Endothelial cell of umbilical vein (primary cell): ENCODE measurements around the gene ITGB8. TPM values are rescaled to one million over a fixed set of nuclear protein-coding genes. Genes with fewer than 3 reads are reported as not detected.

Source experiments
- BruUV-seq: library from RNA; stranded (reverse); fragments of 400-500 nt; replicated peaks from 2 replicates; lab custom pipeline; 2021; lab: Mats Ljungman, UMichigan
- CTCF ChIA-PET: fragments of 300-600, 350-600 bp; sonication (Branson Sonifier 250); formaldehyde crosslinking; loops from one replicate; lab custom pipeline; 2021; ENCODE audit warnings: antibody characterized with exemption, inconsistent platforms; lab: Charles Lee
- POLR2A ChIA-PET: fragments of 300-600, 350-600 bp; sonication (Branson Sonifier 250); formaldehyde crosslinking; loops from one replicate; lab custom pipeline; 2021; ENCODE audit warnings: antibody characterized with exemption, inconsistent platforms; lab: Charles Lee
- DNase-seq: peaks from one replicate; pipeline ENCODE4 v3.0.0-alpha.2; 2011; ENCODE audit warnings: low read depth, low spot score
- FAIRE-seq: peaks from 2 replicates; lab custom pipeline; 2011; peaks lifted over from hg19 to GRCh38; lab: Jason Lieb, UNC
- H2AFZ ChIP-seq: 2 replicates; pipeline ENCODE4 v1.6.0; 2012; ENCODE audit warnings: low read depth, low read length, control low read depth, inconsistent platforms
- H3K27ac ChIP-seq: 2 replicates; pipeline ENCODE4 v1.5.1; 2011; ENCODE audit warnings: low read depth, mild to moderate bottlenecking, control low read depth, low read length, moderate library complexity; ENCODE audit not compliant: insufficient read depth
- H3K27me3 ChIP-seq, 2 experiments: 2 replicates each; pipeline versions ENCODE4 v1.6.0 to v1.6.1; 2011; ENCODE audit warnings: low read length in 2 of 2, mixed read lengths in 1 of 2; ENCODE audit not compliant: control insufficient read depth in 2 of 2, insufficient read depth in 2 of 2
- H3K36me3 ChIP-seq, 2 experiments: 2 replicates in 1 of 2; 3 replicates in 1 of 2; pipeline ENCODE4 v1.5.1; 2011; ENCODE audit warnings: low read length in 2 of 2, mild to moderate bottlenecking in 1 of 2, moderate library complexity in 1 of 2; ENCODE audit not compliant: control insufficient read depth in 2 of 2, insufficient read depth in 2 of 2; ENCODE audit errors: extremely low read depth in 1 of 2
- H3K4me1 ChIP-seq: 3 replicates; pipeline ENCODE4 v1.5.1; 2011; ENCODE audit warnings: mild to moderate bottlenecking, low read length; ENCODE audit not compliant: control insufficient read depth, insufficient read depth; ENCODE audit errors: extremely low read depth
- H3K4me2 ChIP-seq: 2 replicates; pipeline ENCODE4 v1.6.1; 2011; ENCODE audit warnings: low read length, control low read depth, mixed read lengths; ENCODE audit not compliant: insufficient read depth
- H3K4me3 ChIP-seq, 3 experiments: fragments of 200-600 bp in 1 of 3; sonication (generic), shearing (Covaris generic) in 1 of 3; replicated peaks in 1 of 3; 2 replicates each; pipeline ENCODE4 v1.5.1; 2011 to 2016; ENCODE audit warnings: control low read depth in 3 of 3, low read length in 3 of 3, mild to moderate bottlenecking in 2 of 3, inconsistent platforms in 1 of 3, low read depth in 1 of 3, moderate library complexity in 1 of 3; ENCODE audit not compliant: insufficient read depth in 1 of 3
- H3K79me2 ChIP-seq: 2 replicates; pipeline ENCODE4 v1.6.0; 2012; ENCODE audit warnings: low read length, inconsistent platforms; ENCODE audit not compliant: control insufficient read depth, insufficient read depth
- H3K9ac ChIP-seq: replicated peaks from 2 replicates; pipeline ENCODE3; 2011; ENCODE audit warnings: low read length, control low read depth; ENCODE audit not compliant: insufficient read depth; ENCODE audit errors: extremely low read depth
- H3K9me1 ChIP-seq: replicated peaks from 3 replicates; pipeline ENCODE4 v1.6.0; 2011; ENCODE audit warnings: mild to moderate bottlenecking, low read length; ENCODE audit not compliant: control insufficient read depth, insufficient read depth; ENCODE audit errors: extremely low read depth
- H3K9me3 ChIP-seq: replicated peaks from 2 replicates; pipeline ENCODE4 v1.5.1; 2012; ENCODE audit warnings: low read length, inconsistent platforms; ENCODE audit not compliant: control insufficient read depth, insufficient read depth
- H4K20me1 ChIP-seq: replicated peaks from 2 replicates; pipeline ENCODE3; 2011; ENCODE audit warnings: mild to moderate bottlenecking, low read length; ENCODE audit not compliant: control insufficient read depth, insufficient read depth; ENCODE audit errors: extremely low read depth
- CTCF ChIP-seq, 2 donors: IDR thresholded peaks; 1 replicate in 1 of 2; 2 replicates in 1 of 2; pipeline ENCODE4 v1.5.1; 2011; ENCODE audit warnings: low read length in 2 of 2, mild to moderate bottlenecking in 2 of 2, moderate library complexity in 2 of 2, control low read depth in 1 of 2, inconsistent platforms in 1 of 2, low read depth in 1 of 2; ENCODE audit not compliant: insufficient read depth in 1 of 2; ENCODE audit errors: extremely low read depth in 1 of 2
- EZH2 ChIP-seq: IDR thresholded peaks from 2 replicates; pipeline ENCODE4 v1.6.1; 2012; ENCODE audit warnings: borderline replicate concordance, low read depth, mild to moderate bottlenecking, moderate library complexity, low read length, inconsistent platforms; ENCODE audit not compliant: severe bottlenecking
- FOS ChIP-seq: IDR thresholded peaks from 2 replicates; pipeline ENCODE4 v1.6.1; 2011; ENCODE audit warnings: mild to moderate bottlenecking, low read length, moderate library complexity, borderline replicate concordance; ENCODE audit not compliant: insufficient read depth
- GATA2 ChIP-seq: IDR thresholded peaks from 2 replicates; pipeline ENCODE4 v1.7.0; 2011; ENCODE audit warnings: low read depth, mild to moderate bottlenecking, moderate library complexity, mixed read lengths, low read length; ENCODE audit not compliant: insufficient read length, insufficient read depth
- JUN ChIP-seq: IDR thresholded peaks from 2 replicates; pipeline ENCODE4 v1.6.1; 2011; ENCODE audit warnings: borderline replicate concordance, low read depth; ENCODE audit not compliant: insufficient read length, insufficient read depth
- MAX ChIP-seq: IDR thresholded peaks from 2 replicates; pipeline ENCODE4 v1.6.1; 2011; ENCODE audit not compliant: insufficient read depth, insufficient read length
- MYC ChIP-seq: IDR thresholded peaks from one replicate; pipeline ENCODE4 v1.6.1; 2011; ENCODE audit warnings: mild to moderate bottlenecking, low read depth, low read length
- POLR2A ChIP-seq: IDR thresholded peaks from 2 replicates; pipeline ENCODE4 v1.6.1; 2012; ENCODE audit warnings: low read depth, mild to moderate bottlenecking, control low read depth, low read length
- POLR2AphosphoS5 ChIP-seq: IDR thresholded peaks from 2 replicates; pipeline ENCODE4 v1.6.1; 2012; ENCODE audit warnings: low read depth, mild to moderate bottlenecking, control low read depth, low read length, moderate library complexity; ENCODE audit not compliant: insufficient read depth
- dilution Hi-C: fragments of 300-500 bp; cut with MboI; formaldehyde crosslinking; loops from one replicate; pipeline ENCODE4 v1.15.0; 2019; ENCODE audit warnings: low sequenced_read_pairs; ENCODE audit not compliant: extremely low pct_ligation_motif_present
- intact Hi-C: fragments of 100-400 bp; cut with micrococcal nuclease; formaldehyde crosslinking; loops from one replicate; pipeline ENCODE4 v1.10.0; 2022
- polyA plus RNA-seq, 4 experiments: library from polyadenylated mRNA; depleted of rRNA in 3 of 4; stranded (reverse) in 3 of 4; unstranded in 1 of 4; fragments of >200 nt; gene quantifications; 2 replicates each; pipeline versions ENCODE4 v1.2.1 to v1.2.3, GENCODE V29; 2011 to 2012; ENCODE audit warnings: missing spikeins in 1 of 4
- total RNA-seq: library from RNA; stranded (reverse); gene quantifications from 2 replicates; pipeline ENCODE4 v1.2.3, GENCODE V29; 2021

ITGB8 gene
- total and polyA plus RNA-seq, 2 donors (not counting 3 experiments of a cell fraction or from before 2014, with no cell fraction given) = 2.9 to 8.2 TPM

- Histone ChIP-seq H3K9me3 (no peaks in the 10 kb centered on the region), H3K27me3 (no peaks in the 10 kb centered on the region), H3K4me1 (peaks cover 4% of the 10 kb centered on the region), H4K20me1 (no peaks in the 10 kb centered on the region), H3K79me2 (no peaks in the 10 kb centered on the region), H3K4me2 (no peak overlapping the region), H3K9me1 (no peaks in the 10 kb centered on the region), H3K36me3 (no peaks in the 10 kb centered on the region), H3K4me3 (no peak overlapping the region), H3K27ac (no peak overlapping the region), H3K9ac (no peak overlapping the region), H2AFZ (no peak overlapping the region)
- ChIA-PET POLR2A (no interaction called here), CTCF (interaction anchor here (1.2 to 2.8 kb wide), 8 partner anchors 10 to 578 kb away, joined by 3 to 25 read pairs (median 5); no protein-coding TSS in a partner anchor)
- BruUV-seq = no TSS peak
- no peak for FAIRE-seq
- no peak for DNase-seq
- TF ChIP-seq FOS (no peak), POLR2AphosphoS5 (no peak), POLR2A (no peak), CTCF (IDR thresholded peaks at IDR 0.05; ENCODE audit: extremely low read depth in 1 of 2, insufficient read depth in 1 of 2, low read depth in 1 of 2, low read length in 2 of 2) (no peak), MYC (no peak), GATA2 (no peak), EZH2 (no peak), JUN (no peak), MAX (no peak)
- intact Hi-C loops (loop anchor here (5.0 kb wide), 1 partner anchor 344 kb away; no protein-coding TSS in a partner anchor), dilution Hi-C loops (no loop called here)
Observed at GRCh38 chr7:20326342-20326741, 4.4 kb upstream of the ITGB8 start.
